AG04450 (cell line): Measurements from ENCODE around the gene POU1F1. TPM values are rescaled to one million over a fixed set of nuclear protein-coding genes. Genes with fewer than 3 reads are reported as not detected.
"Not testable (repeated sequence)": the region's sequence is repeated elsewhere in the genome, so short reads cannot be mapped to it uniquely, and the experiment has no call there.

Experiments
- CTCF ChIA-PET: fragments of 300-600, 350-600 bp; formaldehyde crosslinking; extraction: SDS; loops from one replicate; lab custom pipeline; 2022; ENCODE audit warnings: antibody characterized with exemption, inconsistent platforms; lab: Charles Lee
- POLR2A ChIA-PET: fragments of 350-600 bp; formaldehyde crosslinking; extraction: SDS; loops from one replicate; lab custom pipeline; 2021; ENCODE audit warnings: antibody characterized with exemption, inconsistent platforms; lab: Yijun Ruan, JAX
- DNase-seq: peaks from one replicate; pipeline ENCODE4 v3.0.0-alpha.2; 2011; ENCODE audit warnings: low read depth, low spot score
- H3K27ac ChIP-seq: one replicate; pipeline ENCODE4 v1.5.1; 2012; ENCODE audit warnings: low read depth, low read length, control low read depth
- H3K27me3 ChIP-seq: one replicate; pipeline ENCODE4 v1.6.0; 2012; ENCODE audit warnings: low read length; ENCODE audit not compliant: control insufficient read depth, insufficient read depth
- H3K4me3 ChIP-seq: 2 replicates; pipeline ENCODE4 v1.5.1; 2011; ENCODE audit warnings: mild to moderate bottlenecking, low read depth, low read length, control low read depth
- H3K9me3 ChIP-seq: 2 replicates; pipeline ENCODE4 v1.5.1; 2012; ENCODE audit warnings: low read length; ENCODE audit not compliant: control insufficient read depth, insufficient read depth
- CTCF ChIP-seq: IDR thresholded peaks from 2 replicates; pipeline ENCODE4 v1.5.1; 2011; ENCODE audit warnings: low read depth, low read length, control low read depth, inconsistent platforms
- polyA plus RNA-seq: library from polyadenylated mRNA; depleted of rRNA; stranded (reverse); fragments of >200 nt; gene quantifications from 2 replicates; pipeline ENCODE4 v1.2.3, GENCODE V29; 2011

POU1F1 gene
- polyA plus RNA-seq, 1 experiment: not detected

GRCh38 chr3:87305517-87305916 is 29.1 kb upstream of the POU1F1 start:
- Histone ChIP-seq H3K27ac (no peak overlapping the region), H3K27me3 (no peaks in the 10 kb centered on the region), H3K9me3 (no peaks in the 10 kb centered on the region), H3K4me3 (no peak overlapping the region)
- POLR2A ChIA-PET: no interaction called here
- no peak for DNase-seq
- no peak for TF ChIP-seq CTCF
- CTCF ChIA-PET: interaction anchor here (1.1 kb wide), 1 partner anchor 46 kb away, joined by 4 read pairs; no protein-coding TSS in a partner anchor

GRCh38 chr3:87305031-87305430 is 28.6 kb upstream of the POU1F1 start:
- CTCF ChIA-PET, H3K9me3 ChIP-seq, POLR2A ChIA-PET, H3K27ac ChIP-seq, H3K4me3 ChIP-seq, H3K27me3 ChIP-seq, DNase-seq: not testable (repeated sequence)

- DNase-seq: peak; percentile 7
- CTCF ChIA-PET: interaction anchor here (0.5 to 3.3 kb wide), 57 partner anchors 10 to 898 kb away, joined by 3 to 45 read pairs (median 4); no protein-coding TSS in a partner anchor
- H3K9me3 ChIP-seq: no peaks in the 10 kb centered on the region
- H3K27ac ChIP-seq: no peak overlapping the region
- H3K4me3 ChIP-seq: no peak overlapping the region
- peak; percentile 67 for TF ChIP-seq CTCF
- POLR2A ChIA-PET: no interaction called here
- no peaks in the 10 kb centered on the region for H3K27me3 ChIP-seq
These were observed 21.8 kb upstream of the POU1F1 start for GRCh38 chr3:87298111-87298718.

- Histone ChIP-seq H3K27ac (no peak overlapping the region), H3K27me3 (no peaks in the 10 kb centered on the region), H3K9me3 (no peaks in the 10 kb centered on the region), H3K4me3 (no peak overlapping the region)
- no peak for TF ChIP-seq CTCF
- ChIA-PET CTCF (interaction anchor here (2.3 to 5.0 kb wide), 2 partner anchors 10 to 28 kb away, joined by 6 to 42 read pairs; no protein-coding TSS in a partner anchor), POLR2A (no interaction called here)
- DNase-seq: no peak
These were observed 12.1 kb upstream of the POU1F1 start for GRCh38 chr3:87288446-87288845.

- DNase-seq: no peak
- no peaks in the 10 kb centered on the region for H3K27me3 ChIP-seq
- H3K27ac ChIP-seq: no peak overlapping the region
- no peaks in the 10 kb centered on the region for H3K9me3 ChIP-seq
- ChIA-PET CTCF (interaction anchor here (1.0 to 5.0 kb wide), 5 partner anchors 11 to 826 kb away, joined by 3 to 42 read pairs (median 3); no protein-coding TSS in a partner anchor), POLR2A (no interaction called here)
- no peak for TF ChIP-seq CTCF
- no peak overlapping the region for H3K4me3 ChIP-seq
These were observed 10.6 kb upstream of the POU1F1 start for GRCh38 chr3:87287011-87287410.
